ENCODE measurements around the gene NFS1.

NFS1 gene

GRCh38 chr20:35651958-35652357 is 47.2 kb downstream of the NFS1 start:
- TF ChIP-seq, protein P1, sequence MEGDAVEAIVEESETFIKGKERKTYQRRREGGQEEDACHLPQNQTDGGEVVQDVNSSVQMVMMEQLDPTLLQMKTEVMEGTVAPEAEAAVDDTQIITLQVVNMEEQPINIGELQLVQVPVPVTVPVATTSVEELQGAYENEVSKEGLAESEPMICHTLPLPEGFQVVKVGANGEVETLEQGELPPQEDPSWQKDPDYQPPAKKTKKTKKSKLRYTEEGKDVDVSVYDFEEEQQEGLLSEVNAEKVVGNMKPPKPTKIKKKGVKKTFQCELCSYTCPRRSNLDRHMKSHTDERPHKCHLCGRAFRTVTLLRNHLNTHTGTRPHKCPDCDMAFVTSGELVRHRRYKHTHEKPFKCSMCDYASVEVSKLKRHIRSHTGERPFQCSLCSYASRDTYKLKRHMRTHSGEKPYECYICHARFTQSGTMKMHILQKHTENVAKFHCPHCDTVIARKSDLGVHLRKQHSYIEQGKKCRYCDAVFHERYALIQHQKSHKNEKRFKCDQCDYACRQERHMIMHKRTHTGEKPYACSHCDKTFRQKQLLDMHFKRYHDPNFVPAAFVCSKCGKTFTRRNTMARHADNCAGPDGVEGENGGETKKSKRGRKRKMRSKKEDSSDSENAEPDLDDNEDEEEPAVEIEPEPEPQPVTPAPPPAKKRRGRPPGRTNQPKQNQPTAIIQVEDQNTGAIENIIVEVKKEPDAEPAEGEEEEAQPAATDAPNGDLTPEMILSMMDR (IDR thresholded peaks at IDR 0.05), result no peak
- no peak for TF ChIP-seq ZFX (IDR thresholded peaks at IDR 0.05; ENCODE audit: borderline replicate concordance)

DNA sequence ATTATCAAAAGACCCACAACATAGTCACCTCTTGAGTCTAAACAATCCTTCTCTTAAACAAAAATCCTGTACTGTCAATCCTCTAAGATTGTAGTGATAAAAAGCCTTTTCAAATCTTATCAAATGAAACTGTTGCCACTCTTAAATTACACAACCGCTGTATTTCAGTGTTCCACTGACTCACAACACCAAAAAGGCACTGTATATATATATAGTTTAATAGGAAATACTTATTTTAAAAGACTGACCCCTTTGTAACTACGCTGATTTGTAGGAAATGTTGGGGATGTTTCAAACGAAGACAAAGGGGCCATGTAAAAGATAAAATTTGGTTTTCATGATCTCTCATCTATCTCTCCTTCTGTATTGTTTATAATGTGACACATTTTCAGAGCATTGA is 48.5 kb downstream of the NFS1 start:
- no peak overlapping the region for H3K27ac ChIP-seq
- no peak for TF ChIP-seq ZFX (IDR thresholded peaks at IDR 0.05; ENCODE audit: borderline replicate concordance)
- TF ChIP-seq, protein P1 (IDR thresholded peaks at IDR 0.05), result no peak

More at GRCh38 chr20:35651958-35652357, 47.2 kb downstream of the NFS1 start:
- H3K27ac ChIP-seq, result no peak overlapping the region

- no peak overlapping the region for H3K27ac ChIP-seq
- TF ChIP-seq, protein P1 (IDR thresholded peaks at IDR 0.05), result no peak
- TF ChIP-seq ZFX (IDR thresholded peaks at IDR 0.05; ENCODE audit: borderline replicate concordance), result no peak
Observed at GRCh38 chr20:35648836-35649235, 50.3 kb downstream of the NFS1 start.

DNA sequence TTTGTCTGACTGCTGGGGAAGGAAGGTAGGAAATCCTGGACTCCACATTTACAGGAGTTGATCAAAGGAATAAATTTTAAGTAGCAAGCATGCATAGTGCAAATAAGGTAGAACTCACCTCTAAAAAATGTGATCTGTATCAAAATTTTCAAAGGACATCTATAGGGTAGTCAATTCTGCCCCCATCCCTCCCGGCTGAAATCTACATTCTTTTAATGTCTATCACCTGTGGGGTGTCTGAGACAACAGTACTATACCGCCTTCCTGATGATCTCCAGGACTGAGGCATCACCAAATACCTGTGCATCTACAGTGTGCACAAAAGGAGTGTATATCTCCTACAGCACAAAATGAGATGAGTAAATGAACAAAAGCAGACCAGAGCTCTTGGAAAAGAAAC is 54.3 kb downstream of the NFS1 start:
- no peak overlapping the region for H3K27ac ChIP-seq
- TF ChIP-seq, protein P1 (IDR thresholded peaks at IDR 0.05), result no peak
- TF ChIP-seq ZFX (IDR thresholded peaks at IDR 0.05; ENCODE audit: borderline replicate concordance), result no peak

GRCh38 chr20:35643045-35643444 is 56.1 kb downstream of the NFS1 start:
- no peak overlapping the region for H3K27ac ChIP-seq
- no peak for TF ChIP-seq ZFX (IDR thresholded peaks at IDR 0.05; ENCODE audit: borderline replicate concordance)
- TF ChIP-seq, protein P1 (IDR thresholded peaks at IDR 0.05), result no peak

DNA sequence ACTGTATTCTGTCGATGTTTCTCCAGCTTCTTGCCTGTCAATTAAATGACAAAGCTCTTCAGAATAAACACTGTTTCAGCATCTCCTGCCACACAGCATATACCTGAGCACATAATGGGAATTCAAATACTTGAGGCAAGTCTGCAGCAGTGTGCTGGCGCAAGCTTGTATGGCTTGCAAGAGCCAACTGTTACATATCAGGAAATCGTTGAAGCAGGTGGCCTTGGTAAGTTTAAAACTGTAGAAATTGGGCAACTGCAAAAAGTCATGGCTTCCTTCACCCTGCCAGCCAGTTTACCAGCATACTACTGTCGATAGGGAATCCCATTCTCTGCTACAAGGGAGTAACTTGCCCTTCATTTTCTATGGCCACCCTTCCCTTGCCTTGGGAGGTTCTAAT is 57.4 kb downstream of the NFS1 start:
- H3K27ac ChIP-seq, result no peak overlapping the region

DNA sequence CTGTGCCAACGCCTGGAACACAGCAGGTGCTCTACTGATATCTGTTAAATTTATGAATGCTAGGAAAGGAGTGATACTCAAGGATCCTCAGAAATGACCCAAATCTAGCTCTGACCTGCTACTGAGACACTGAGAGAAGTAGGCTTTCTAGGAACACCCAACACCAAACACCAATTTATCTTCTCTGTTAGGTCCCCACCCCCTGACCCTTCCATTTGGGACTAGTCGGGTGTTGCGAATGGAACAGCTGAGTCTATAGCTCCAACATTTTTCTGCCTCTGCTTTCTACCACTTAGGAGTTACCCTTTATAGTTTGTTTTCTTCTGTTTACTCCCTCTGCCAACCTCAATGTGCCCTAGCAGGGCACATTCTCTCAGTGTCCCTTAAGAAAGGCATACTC is 58.4 kb downstream of the NFS1 start:
- H3K27ac ChIP-seq, result peak overlapping the region; percentile 7; the same call in 1 of the 2 replicates

More for the DNA sequence above, 57.4 kb downstream of the NFS1 start:
- no peak for TF ChIP-seq ZFX (IDR thresholded peaks at IDR 0.05; ENCODE audit: borderline replicate concordance)
- TF ChIP-seq, protein P1 (IDR thresholded peaks at IDR 0.05), result no peak

More for the DNA sequence above, 58.4 kb downstream of the NFS1 start:
- TF ChIP-seq ZFX (IDR thresholded peaks at IDR 0.05; ENCODE audit: borderline replicate concordance), result no peak
- TF ChIP-seq, protein P1 (IDR thresholded peaks at IDR 0.05), result no peak

Measured in 22Rv1 (cell line).